GM23338 (cell line): ENCODE data around the gene ERMP1. TPM values are rescaled to one million over a fixed set of nuclear protein-coding genes. Genes with fewer than 3 reads are reported as not detected.

Experiments used
- ATAC-seq: fragments of 200-7000 bp; cut with Tn5 transposase; 3 replicates; pipeline ENCODE4 v1.9.1; 2020
- DNase-seq: peaks from one replicate; pipeline ENCODE4 v3.0.0-alpha.2; 2015; ENCODE audit warnings: low spot score
- H2AFZ ChIP-seq: fragments of 200-600 bp; sonication (generic); 2 replicates; pipeline ENCODE4 v1.8.0; 2016; ENCODE audit warnings: antibody characterized with exemption, mild to moderate bottlenecking, moderate library complexity
- H3F3A ChIP-seq: fragments of 200-600 bp; sonication (generic); replicated peaks from 2 replicates; pipeline ENCODE4 v1.8.0; 2017; ENCODE audit warnings: antibody characterized with exemption, mixed run types, low read depth
- H3K27ac ChIP-seq: fragments of 200-600 bp; sonication (generic); 2 replicates; pipeline ENCODE4 v1.6.1; 2016; ENCODE audit warnings: low read depth
- H3K27me3 ChIP-seq: fragments of 200-600 bp; sonication (generic); 2 replicates; pipeline ENCODE4 v1.8.0; 2016; ENCODE audit warnings: mild to moderate bottlenecking, mixed run types, moderate library complexity; ENCODE audit not compliant: insufficient read depth
- H3K36me3 ChIP-seq: fragments of 200-600 bp; sonication (generic); 2 replicates; pipeline ENCODE4 v1.8.0; 2016; ENCODE audit warnings: mild to moderate bottlenecking; ENCODE audit not compliant: insufficient read depth
- H3K4me1 ChIP-seq: fragments of 200-600 bp; sonication (generic); 2 replicates; pipeline ENCODE4 v1.8.0; 2016; ENCODE audit warnings: mild to moderate bottlenecking, moderate library complexity; ENCODE audit not compliant: insufficient read depth
- H3K4me2 ChIP-seq: fragments of 200-600 bp; sonication (generic); 2 replicates; pipeline ENCODE4 v1.7.1; 2017; ENCODE audit warnings: mixed run types
- H3K4me3 ChIP-seq: fragments of 200-600 bp; sonication (generic); 2 replicates; pipeline ENCODE4 v1.6.1; 2016; ENCODE audit warnings: mixed run types
- H3K79me2 ChIP-seq: fragments of 200-600 bp; sonication (generic); replicated peaks from 2 replicates; pipeline ENCODE4 v1.8.0; 2017; ENCODE audit warnings: mild to moderate bottlenecking; ENCODE audit not compliant: insufficient read depth
- H3K9me2 ChIP-seq: fragments of 200-600 bp; sonication (generic); 2 replicates; pipeline ENCODE4 v1.8.0; 2017; ENCODE audit not compliant: insufficient read depth
- H4K20me1 ChIP-seq: fragments of 200-600 bp; sonication (generic); replicated peaks from 2 replicates; pipeline ENCODE4 v1.8.0; 2017; ENCODE audit warnings: mild to moderate bottlenecking; ENCODE audit not compliant: insufficient read depth
- H3K27ac Mint-ChIP-seq: 2 replicates; pipeline ENCODE4 v1.8.0; 2020; ENCODE audit warnings: inconsistent platforms, mild to moderate bottlenecking, moderate library complexity, mixed read lengths
- H3K27me3 Mint-ChIP-seq: 3 replicates; pipeline ENCODE4 v1.8.0; 2022; ENCODE audit warnings: low read depth, mild to moderate bottlenecking, moderate library complexity, mixed read lengths, inconsistent platforms; ENCODE audit not compliant: insufficient read depth, poor library complexity
- H3K36me3 Mint-ChIP-seq: 3 replicates; pipeline ENCODE4 v1.8.0; 2021; ENCODE audit warnings: low read depth, mild to moderate bottlenecking, inconsistent platforms, moderate library complexity, mixed read lengths
- H3K4me1 Mint-ChIP-seq: 3 replicates; pipeline ENCODE4 v1.8.0; 2020; ENCODE audit warnings: mild to moderate bottlenecking, inconsistent platforms, mixed read lengths
- H3K4me3 Mint-ChIP-seq: 3 replicates; pipeline ENCODE4 v1.8.0; 2021; ENCODE audit warnings: moderate library complexity, mild to moderate bottlenecking, inconsistent platforms, mixed read lengths
- H3K9me3 Mint-ChIP-seq: 3 replicates; pipeline ENCODE4 v1.8.0; 2020; ENCODE audit warnings: moderate library complexity, mild to moderate bottlenecking, inconsistent platforms, mixed read lengths
- CREB1 ChIP-seq: fragments of 250-450 bp; sonication (Bioruptor Pico); IDR thresholded peaks from 2 replicates; pipeline ENCODE4 v1.5.0; 2020; ENCODE audit warnings: low read depth, mild to moderate bottlenecking, moderate library complexity
- EZH2 ChIP-seq: fragments of 200-600 bp; sonication (generic); IDR thresholded peaks from one replicate; pipeline ENCODE4 v1.8.0; 2017; ENCODE audit warnings: antibody characterized with exemption, mild to moderate bottlenecking, low read depth; ENCODE audit not compliant: unreplicated experiment
- EZH2phosphoT487 ChIP-seq: fragments of 200-600 bp; sonication (generic); IDR thresholded peaks from one replicate; pipeline ENCODE4 v1.8.1; 2018; ENCODE audit warnings: antibody characterized with exemption; ENCODE audit not compliant: unreplicated experiment
- JUNB ChIP-seq: IDR thresholded peaks from one replicate; pipeline ENCODE4 v1.6.1; 2016; ENCODE audit warnings: antibody characterized with exemption; ENCODE audit not compliant: unreplicated experiment
- NANOG ChIP-seq: IDR thresholded peaks from 2 replicates; pipeline ENCODE4 v1.6.1; 2016; ENCODE audit warnings: antibody characterized with exemption, borderline replicate concordance
- POLR2AphosphoS5 ChIP-seq: IDR thresholded peaks from 2 replicates; pipeline ENCODE4 v1.6.1; 2016; ENCODE audit warnings: antibody characterized with exemption, low read depth
- STAT1 ChIP-seq: IDR thresholded peaks from one replicate; pipeline ENCODE4 v1.6.1; 2016; ENCODE audit warnings: antibody characterized with exemption; ENCODE audit not compliant: unreplicated experiment
- ZNF114 ChIP-seq: fragments of 250-450 bp; sonication (Bioruptor Pico); IDR thresholded peaks from 2 replicates; pipeline ENCODE4 v1.5.0; 2020; ENCODE audit warnings: mild to moderate bottlenecking, moderate library complexity
- ZNF331 ChIP-seq: fragments of 250-450 bp; sonication (Bioruptor Pico); IDR thresholded peaks from 2 replicates; pipeline ENCODE4 v1.5.0; 2020; ENCODE audit warnings: low read depth, mild to moderate bottlenecking, moderate library complexity
- polyA plus RNA-seq: library from polyadenylated mRNA; unstranded; fragments of >200 nt; fragmentation: Nextera tagmentation; extraction: Ambion mirVana; gene quantifications from 2 replicates; pipeline ENCODE4 v1.2.1, GENCODE V29; 2016
- total RNA-seq: library from RNA; depleted of rRNA; stranded (reverse); fragments of >200 nt; shearing (Covaris generic); gene quantifications from 2 replicates; pipeline ENCODE4 v1.2.3, GENCODE V29; 2014
- TF ChIP-seq, protein P1 (sequence below): fragments of 250-450 bp; sonication (Bioruptor Pico); IDR thresholded peaks from 2 replicates; pipeline ENCODE4 v1.5.0; 2020; ENCODE audit warnings: mild to moderate bottlenecking, moderate library complexity

The ERMP1 gene
- total and polyA plus RNA-seq, 2 experiments from 2014 or later = 5.3 to 23.4 TPM

GRCh38 chr9:5825895-5826622, 6.9 kb downstream of the ERMP1 start (continued):
- TF ChIP-seq POLR2AphosphoS5 = no peak
- no peak for TF ChIP-seq NANOG

DNA sequence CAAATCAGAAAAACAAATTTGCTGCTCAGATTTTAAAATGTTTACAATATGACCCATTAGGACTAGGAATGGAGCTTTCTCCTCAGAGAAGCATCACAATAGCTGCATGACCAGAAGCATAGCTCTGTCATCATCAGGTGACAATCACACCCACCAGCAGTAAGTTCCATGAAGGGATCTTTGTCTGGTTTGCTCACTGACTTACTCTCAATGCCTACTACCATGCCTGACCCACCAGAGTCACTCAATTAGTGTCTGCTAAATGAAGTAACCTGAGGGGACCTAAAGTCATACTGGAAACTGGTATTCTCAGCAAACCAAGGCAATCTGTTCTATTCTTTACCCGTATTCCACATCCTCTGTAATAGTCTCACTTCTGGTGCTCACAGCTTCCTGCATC, 7.7 kb downstream of the ERMP1 start:
- Mint-ChIP-seq H3K9me3 (no peaks in the 10 kb centered on the region), H3K4me1 (no peaks in the 10 kb centered on the region), H3K27ac (no peak overlapping the region), H3K4me3 (no peak overlapping the region), H3K36me3 (peaks cover 2% of the 10 kb centered on the region; the same call in 2 of the 3 replicates), H3K27me3 (peaks cover 2% of the 10 kb centered on the region)
- no peak overlapping the region for H3K4me2 ChIP-seq
- H3K79me2 ChIP-seq = no peaks in the 10 kb centered on the region
- no peaks in the 10 kb centered on the region for H3K4me1 ChIP-seq
- ATAC-seq (no peak), DNase-seq (no peak)
- H3K27me3 ChIP-seq = no peaks in the 10 kb centered on the region
- no peak overlapping the region for H3K4me3 ChIP-seq
- H3F3A ChIP-seq = no peaks in the 10 kb centered on the region
- H2AFZ ChIP-seq = no peak overlapping the region
- H3K27ac ChIP-seq = no peak overlapping the region
- peaks cover 8% of the 10 kb centered on the region; the same call in 1 of the 2 replicates for H3K36me3 ChIP-seq
- no peaks in the 10 kb centered on the region for H3K9me2 ChIP-seq
- TF ChIP-seq ZNF114 (CRISPR knock-in tag) (no peak), STAT1 (no peak), ZNF331 (CRISPR knock-in tag) (no peak), NANOG (no peak), EZH2phosphoT487 (no peak), CREB1 (no peak), JUNB (no peak)
- no peaks in the 10 kb centered on the region for H4K20me1 ChIP-seq

DNA sequence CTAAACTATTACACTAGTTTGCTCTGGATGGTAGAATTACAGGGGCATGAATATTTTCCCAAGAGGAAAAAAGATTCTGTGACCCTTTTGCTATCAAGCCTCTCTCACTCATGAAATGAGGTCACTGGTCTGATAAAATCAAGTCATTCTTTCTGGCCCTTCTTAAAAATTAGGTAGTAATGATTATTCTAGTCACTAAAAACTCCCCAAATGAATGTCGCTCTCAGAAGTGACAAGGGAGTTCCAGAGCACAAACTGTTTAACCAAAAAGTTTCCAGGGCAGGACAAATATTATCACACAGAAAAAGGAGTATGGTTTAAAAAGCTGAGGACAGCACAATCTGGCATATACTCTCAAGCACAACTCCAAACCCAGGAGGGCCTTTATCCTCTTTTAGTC, 12.5 kb downstream of the ERMP1 start:
- H2AFZ ChIP-seq = no peak overlapping the region
- no peak overlapping the region for H3K4me3 ChIP-seq
- no peaks in the 10 kb centered on the region for H3K79me2 ChIP-seq
- peaks cover 8% of the 10 kb centered on the region; the same call in 1 of the 2 replicates for H3K36me3 ChIP-seq
- Mint-ChIP-seq H3K4me3 (no peak overlapping the region), H3K27ac (no peak overlapping the region), H3K36me3 (peaks cover 10% of the 10 kb centered on the region; the same call in 2 of the 3 replicates), H3K27me3 (peaks cover under 1% of the 10 kb centered on the region), H3K4me1 (no peaks in the 10 kb centered on the region; the same call in 2 of the 3 replicates), H3K9me3 (no peaks in the 10 kb centered on the region)
- no peak overlapping the region for H3K4me2 ChIP-seq
- DNase-seq = no peak
- H4K20me1 ChIP-seq = no peaks in the 10 kb centered on the region
- no peaks in the 10 kb centered on the region for H3K27me3 ChIP-seq
- H3F3A ChIP-seq = no peaks in the 10 kb centered on the region
- ATAC-seq = no peak
- TF ChIP-seq ZNF331 (CRISPR knock-in tag) = no peak
- TF ChIP-seq ZNF114 (CRISPR knock-in tag) = no peak
- TF ChIP-seq NANOG = no peak
- no peak for TF ChIP-seq STAT1
- TF ChIP-seq, protein P1, sequence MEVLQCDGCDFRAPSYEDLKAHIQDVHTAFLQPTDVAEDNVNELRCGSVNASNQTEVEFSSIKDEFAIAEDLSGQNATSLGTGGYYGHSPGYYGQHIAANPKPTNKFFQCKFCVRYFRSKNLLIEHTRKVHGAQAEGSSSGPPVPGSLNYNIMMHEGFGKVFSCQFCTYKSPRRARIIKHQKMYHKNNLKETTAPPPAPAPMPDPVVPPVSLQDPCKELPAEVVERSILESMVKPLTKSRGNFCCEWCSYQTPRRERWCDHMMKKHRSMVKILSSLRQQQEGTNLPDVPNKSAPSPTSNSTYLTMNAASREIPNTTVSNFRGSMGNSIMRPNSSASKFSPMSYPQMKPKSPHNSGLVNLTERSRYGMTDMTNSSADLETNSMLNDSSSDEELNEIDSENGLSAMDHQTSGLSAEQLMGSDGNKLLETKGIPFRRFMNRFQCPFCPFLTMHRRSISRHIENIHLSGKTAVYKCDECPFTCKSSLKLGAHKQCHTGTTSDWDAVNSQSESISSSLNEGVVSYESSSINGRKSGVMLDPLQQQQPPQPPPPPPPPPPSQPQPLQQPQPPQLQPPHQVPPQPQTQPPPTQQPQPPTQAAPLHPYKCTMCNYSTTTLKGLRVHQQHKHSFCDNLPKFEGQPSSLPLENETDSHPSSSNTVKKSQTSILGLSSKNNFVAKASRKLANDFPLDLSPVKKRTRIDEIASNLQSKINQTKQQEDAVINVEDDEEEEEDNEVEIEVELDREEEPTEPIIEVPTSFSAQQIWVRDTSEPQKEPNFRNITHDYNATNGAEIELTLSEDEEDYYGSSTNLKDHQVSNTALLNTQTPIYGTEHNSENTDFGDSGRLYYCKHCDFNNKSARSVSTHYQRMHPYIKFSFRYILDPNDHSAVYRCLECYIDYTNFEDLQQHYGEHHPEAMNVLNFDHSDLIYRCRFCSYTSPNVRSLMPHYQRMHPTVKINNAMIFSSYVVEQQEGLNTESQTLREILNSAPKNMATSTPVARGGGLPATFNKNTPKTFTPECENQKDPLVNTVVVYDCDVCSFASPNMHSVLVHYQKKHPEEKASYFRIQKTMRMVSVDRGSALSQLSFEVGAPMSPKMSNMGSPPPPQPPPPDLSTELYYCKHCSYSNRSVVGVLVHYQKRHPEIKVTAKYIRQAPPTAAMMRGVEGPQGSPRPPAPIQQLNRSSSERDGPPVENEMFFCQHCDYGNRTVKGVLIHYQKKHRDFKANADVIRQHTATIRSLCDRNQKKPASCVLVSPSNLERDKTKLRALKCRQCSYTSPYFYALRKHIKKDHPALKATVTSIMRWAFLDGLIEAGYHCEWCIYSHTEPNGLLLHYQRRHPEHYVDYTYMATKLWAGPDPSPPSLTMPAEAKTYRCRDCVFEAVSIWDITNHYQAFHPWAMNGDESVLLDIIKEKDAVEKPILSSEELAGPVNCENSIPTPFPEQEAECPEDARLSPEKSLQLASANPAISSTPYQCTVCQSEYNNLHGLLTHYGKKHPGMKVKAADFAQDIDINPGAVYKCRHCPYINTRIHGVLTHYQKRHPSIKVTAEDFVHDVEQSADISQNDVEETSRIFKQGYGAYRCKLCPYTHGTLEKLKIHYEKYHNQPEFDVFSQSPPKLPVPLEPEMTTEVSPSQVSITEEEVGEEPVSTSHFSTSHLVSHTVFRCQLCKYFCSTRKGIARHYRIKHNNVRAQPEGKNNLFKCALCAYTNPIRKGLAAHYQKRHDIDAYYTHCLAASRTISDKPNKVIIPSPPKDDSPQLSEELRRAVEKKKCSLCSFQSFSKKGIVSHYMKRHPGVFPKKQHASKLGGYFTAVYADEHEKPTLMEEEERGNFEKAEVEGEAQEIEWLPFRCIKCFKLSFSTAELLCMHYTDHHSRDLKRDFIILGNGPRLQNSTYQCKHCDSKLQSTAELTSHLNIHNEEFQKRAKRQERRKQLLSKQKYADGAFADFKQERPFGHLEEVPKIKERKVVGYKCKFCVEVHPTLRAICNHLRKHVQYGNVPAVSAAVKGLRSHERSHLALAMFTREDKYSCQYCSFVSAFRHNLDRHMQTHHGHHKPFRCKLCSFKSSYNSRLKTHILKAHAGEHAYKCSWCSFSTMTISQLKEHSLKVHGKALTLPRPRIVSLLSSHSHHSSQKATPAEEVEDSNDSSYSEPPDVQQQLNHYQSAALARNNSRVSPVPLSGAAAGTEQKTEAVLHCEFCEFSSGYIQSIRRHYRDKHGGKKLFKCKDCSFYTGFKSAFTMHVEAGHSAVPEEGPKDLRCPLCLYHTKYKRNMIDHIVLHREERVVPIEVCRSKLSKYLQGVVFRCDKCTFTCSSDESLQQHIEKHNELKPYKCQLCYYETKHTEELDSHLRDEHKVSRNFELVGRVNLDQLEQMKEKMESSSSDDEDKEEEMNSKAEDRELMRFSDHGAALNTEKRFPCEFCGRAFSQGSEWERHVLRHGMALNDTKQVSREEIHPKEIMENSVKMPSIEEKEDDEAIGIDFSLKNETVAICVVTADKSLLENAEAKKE (CRISPR knock-in tag) = no peak
- TF ChIP-seq CREB1 = no peak
- TF ChIP-seq POLR2AphosphoS5 = no peak
- TF ChIP-seq EZH2phosphoT487 = no peak
- TF ChIP-seq EZH2 = no peak
- H3K9me2 ChIP-seq = no peaks in the 10 kb centered on the region
- no peak overlapping the region for H3K27ac ChIP-seq
- no peaks in the 10 kb centered on the region for H3K4me1 ChIP-seq
